ENCODE data around the gene CPT1B.
"Not testable (repeated sequence)": the region's sequence is repeated elsewhere in the genome, so short reads cannot be mapped to it uniquely, and the experiment has no call there.

GRCh38 chr22:50533856-50534711 lies 44.1 kb downstream of the CPT1B start:
- not testable (repeated sequence) for TF ChIP-seq ZNF274 (IDR thresholded peaks at IDR 0.05; ENCODE audit: low read depth, low read length); YY1 (IDR thresholded peaks at IDR 0.05; ENCODE audit: insufficient read depth, insufficient read length)

All from NT2/D1 (cell line).